Kasumi-1 (cell line): ENCODE results near the gene PCDHA1.
"Not testable (repeated sequence)": the region's sequence is repeated elsewhere in the genome, so short reads cannot be mapped to it uniquely, and the experiment has no call there.

ENCODE experiments used
- DNase-seq, 2 experiments: peaks; one replicate each; lab custom pipeline; 2025; lab: John Stamatoyannopoulos, UW

PCDHA1 gene

DNA sequence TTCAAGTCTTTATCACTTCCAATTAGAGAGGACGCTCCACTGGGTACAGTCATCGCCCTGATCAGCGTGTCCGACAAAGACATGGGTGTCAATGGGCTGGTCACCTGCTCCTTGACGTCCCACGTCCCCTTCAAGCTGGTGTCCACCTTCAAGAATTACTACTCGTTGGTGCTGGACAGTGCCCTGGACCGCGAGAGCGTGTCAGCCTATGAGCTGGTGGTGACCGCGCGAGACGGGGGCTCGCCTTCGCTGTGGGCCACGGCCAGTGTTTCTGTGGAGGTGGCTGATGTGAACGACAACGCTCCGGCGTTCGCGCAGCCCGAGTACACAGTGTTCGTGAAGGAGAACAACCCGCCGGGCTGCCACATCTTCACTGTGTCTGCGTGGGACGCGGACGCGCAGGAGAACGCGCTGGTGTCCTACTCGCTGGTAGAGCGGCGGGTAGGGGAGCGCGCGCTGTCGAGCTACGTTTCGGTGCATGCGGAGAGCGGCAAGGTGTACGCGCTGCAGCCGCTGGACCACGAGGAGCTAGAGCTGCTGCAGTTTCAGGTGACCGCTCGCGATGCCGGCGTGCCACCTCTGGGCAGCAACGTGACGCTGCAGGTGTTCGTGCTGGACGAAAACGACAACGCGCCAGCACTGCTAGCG lies 22.4 kb downstream of the PCDHA1 start:
- not testable (repeated sequence) for DNase-seq

DNA sequence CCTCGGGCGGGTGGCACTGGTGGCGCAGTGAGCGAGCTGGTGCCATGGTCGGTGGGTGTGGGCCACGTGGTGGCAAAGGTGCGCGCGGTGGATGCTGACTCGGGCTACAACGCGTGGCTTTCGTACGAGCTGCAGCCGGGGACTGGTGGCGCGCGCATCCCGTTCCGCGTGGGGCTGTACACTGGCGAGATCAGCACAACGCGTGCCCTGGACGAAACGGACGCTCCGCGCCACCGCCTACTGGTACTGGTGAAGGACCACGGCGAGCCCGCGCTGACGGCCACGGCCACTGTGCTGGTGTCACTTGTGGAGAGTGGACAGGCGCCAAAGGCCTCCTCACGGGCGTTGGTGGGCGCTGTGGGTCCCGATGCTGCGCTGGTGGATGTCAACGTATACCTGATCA lies 22.9 kb downstream of the PCDHA1 start:
- no peak for DNase-seq

DNA sequence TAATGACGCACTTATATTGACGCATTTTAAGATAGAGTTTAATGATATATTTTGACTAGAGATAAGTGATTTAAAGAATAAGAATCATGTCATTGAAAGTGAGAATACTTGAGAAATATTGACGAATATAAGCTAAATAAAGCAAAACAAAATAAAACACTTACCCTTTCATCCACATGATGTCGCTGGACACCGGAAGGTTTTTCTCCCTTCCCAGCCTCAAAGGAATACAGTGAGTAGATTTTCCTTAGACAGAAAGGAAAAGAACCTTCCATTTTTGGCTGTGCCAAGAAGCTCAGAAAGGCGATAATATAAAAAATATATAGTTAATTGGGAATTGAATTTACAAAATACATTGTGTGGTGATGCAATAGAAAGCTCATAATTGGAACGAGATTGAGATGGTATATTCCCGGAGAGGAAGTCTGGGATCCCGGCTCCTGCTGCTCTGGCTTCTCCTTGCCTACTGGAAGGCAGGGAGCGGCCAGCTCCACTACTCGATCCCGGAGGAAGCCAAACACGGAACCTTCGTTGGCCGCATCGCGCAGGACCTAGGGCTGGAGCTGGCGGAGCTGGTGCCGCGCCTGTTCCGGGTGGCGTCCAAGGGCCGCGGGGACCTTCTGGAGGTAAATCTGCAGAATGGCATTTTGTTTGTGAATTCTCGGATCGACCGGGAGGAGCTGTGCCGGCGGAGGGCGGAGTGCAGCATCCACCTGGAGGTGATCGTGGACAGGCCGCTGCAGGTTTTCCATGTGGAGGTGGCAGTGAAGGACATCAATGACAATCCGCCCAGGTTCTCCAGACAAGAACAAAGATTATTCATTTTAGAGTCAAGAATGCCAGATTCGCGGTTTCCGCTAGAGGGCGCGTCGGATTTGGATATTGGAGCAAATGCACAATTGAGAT lies 35.7 kb downstream of the PCDHA1 start, which contains the start of gene PCDHA5:
PCDHA5 (plus strand) TSS at position 239 of the 906 bp plus-strand sequence.
- DNase-seq, result no peak

DNA sequence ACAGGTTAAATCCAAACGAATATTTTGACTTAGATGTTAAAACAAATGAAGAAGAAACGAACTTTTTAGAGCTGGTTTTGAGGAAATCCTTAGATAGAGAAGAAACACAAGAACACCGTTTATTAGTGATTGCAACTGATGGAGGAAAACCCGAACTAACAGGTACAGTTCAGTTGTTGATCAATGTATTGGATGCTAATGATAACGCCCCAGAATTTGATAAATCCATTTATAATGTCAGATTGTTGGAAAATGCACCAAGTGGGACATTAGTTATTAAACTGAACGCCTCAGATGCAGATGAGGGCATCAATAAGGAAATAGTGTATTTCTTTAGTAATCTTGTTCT lies 36.3 kb downstream of the PCDHA1 start:
- DNase-seq, result no peak

DNA sequence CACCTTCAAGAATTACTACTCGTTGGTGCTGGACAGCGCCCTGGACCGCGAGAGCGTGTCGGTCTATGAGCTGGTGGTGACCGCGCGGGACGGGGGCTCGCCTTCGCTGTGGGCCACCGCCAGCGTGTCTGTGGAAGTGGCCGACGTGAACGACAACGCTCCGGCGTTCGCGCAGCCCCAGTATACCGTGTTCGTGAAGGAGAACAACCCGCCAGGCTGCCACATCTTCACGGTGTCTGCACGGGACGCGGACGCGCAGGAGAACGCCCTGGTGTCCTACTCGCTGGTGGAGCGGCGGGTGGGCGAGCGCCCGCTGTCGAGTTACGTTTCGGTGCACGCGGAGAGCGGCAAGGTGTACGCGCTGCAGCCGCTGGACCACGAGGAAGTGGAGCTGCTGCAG lies 37.0 kb downstream of the PCDHA1 start:
- DNase-seq, result not testable (repeated sequence)

DNA sequence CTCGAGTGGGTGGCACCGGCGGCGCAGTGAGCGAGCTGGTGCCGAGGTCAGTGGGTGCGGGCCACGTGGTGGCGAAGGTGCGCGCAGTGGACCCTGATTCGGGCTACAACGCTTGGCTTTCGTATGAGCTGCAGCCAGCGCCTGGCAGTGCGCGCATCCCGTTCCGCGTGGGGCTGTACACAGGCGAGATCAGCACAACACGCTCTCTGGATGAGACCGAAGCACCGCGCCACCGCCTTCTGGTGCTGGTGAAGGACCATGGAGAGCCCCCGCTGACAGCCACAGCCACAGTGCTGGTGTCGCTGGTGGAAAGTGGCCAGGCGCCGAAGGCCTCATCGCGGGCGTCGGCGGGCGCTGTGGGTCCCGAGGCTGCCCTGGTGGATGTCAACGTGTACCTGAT lies 37.5 kb downstream of the PCDHA1 start:
- DNase-seq, result no peak

DNA sequence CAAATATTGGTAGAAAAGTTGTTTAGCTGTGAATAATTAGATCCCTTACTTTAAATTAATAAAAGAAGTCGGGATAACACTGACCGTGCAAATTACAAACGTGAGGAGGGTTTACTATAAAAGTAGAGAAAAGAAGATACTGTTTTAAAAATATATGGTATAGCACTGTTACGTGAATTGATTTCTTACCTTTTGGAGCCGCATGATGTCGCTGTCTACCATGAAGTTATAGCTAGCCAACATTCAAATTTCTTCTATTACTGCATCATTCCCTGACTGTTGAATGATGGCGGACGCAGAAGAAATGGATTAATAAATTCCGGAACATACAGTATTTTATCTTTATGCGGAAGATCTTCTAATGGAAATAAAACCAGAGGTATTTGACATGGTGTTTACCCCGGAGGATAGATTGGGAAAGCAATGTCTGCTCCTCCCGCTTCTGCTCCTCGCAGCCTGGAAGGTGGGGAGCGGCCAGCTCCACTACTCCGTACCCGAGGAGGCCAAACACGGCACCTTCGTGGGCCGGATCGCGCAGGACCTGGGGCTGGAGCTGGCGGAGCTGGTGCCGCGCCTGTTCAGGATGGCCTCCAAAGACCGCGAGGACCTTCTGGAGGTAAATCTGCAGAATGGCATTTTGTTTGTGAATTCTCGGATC lies 41.9 kb downstream of the PCDHA1 start, which contains the start of gene PCDHA6:
PCDHA6 (plus strand) TSS at position 257 of the 658 bp plus-strand sequence; CDS start at position 389, 132 bp downstream.
- DNase-seq, result no peak

DNA sequence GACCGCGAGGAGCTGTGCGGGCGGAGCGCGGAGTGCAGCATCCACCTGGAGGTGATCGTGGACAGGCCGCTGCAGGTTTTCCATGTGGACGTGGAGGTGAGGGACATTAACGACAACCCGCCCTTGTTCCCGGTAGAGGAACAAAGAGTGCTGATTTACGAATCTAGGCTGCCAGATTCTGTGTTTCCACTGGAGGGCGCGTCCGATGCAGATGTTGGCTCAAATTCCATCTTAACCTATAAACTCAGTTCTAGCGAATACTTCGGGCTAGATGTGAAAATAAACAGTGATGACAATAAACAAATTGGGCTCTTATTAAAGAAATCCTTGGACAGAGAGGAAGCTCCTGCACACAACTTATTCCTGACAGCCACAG lies 42.4 kb downstream of the PCDHA1 start:
- no peak for DNase-seq

DNA sequence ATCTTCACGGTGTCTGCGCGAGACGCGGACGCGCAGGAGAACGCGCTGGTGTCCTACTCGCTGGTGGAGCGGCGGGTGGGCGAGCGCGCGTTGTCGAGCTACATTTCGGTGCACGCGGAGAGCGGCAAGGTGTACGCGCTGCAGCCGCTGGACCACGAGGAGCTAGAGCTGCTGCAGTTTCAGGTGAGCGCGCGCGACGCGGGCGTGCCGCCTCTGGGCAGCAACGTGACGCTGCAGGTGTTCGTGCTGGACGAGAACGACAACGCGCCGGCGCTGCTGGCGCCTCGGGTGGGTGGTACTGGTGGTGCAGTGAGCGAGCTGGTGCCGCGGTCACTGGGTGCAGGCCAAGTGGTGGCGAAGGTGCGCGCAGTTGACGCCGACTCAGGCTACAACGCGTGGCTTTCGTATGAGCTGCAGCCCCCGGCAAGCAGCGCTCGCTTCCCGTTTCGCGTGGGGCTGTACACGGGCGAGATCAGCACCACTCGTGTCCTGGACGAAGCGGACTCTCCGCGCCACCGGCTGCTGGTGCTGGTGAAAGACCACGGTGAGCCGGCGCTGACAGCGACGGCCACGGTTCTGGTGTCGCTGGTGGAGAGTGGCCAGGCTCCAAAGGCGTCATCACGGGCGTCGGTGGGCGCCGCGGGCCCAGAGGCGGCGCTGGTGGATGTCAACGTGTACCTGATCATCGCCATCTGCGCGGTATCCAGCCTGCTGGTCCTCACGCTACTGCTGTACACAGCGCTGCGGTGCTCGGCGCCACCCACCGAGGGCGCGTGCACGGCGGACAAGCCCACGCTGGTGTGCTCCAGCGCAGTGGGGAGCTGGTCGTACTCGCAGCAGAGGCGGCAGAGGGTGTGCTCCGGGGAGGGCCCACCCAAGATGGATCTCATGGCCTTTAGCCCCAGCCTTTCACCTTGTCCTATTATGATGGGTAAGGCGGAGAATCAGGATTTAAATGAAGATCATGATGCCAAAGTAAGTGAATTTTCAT lies 43.9 kb downstream of the PCDHA1 start:
- DNase-seq, result not testable (repeated sequence)

DNA sequence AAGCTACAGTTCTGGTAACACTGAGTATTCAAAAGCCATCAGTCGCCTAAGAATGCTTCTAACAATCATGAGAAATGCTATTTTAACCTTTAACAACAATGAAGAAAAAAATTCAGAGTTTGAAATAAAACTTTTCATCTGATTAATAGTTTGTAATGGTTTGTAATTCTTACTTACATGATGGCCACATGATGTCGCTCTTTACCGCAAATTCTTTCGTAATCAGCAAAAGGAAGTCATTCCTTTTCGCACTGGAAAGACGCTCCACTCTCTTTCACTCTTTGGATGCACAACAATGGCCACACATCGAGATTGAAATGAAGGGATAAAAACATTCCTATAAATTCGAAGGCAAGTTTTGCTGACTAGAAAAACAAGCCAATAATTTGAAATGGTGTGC lies 48.1 kb downstream of the PCDHA1 start, which contains the start of gene PCDHA7:
PCDHA7 (plus strand) TSS at position 277 of the 400 bp plus-strand sequence; CDS start at position 392, 115 bp downstream.
- DNase-seq, result no peak

DNA sequence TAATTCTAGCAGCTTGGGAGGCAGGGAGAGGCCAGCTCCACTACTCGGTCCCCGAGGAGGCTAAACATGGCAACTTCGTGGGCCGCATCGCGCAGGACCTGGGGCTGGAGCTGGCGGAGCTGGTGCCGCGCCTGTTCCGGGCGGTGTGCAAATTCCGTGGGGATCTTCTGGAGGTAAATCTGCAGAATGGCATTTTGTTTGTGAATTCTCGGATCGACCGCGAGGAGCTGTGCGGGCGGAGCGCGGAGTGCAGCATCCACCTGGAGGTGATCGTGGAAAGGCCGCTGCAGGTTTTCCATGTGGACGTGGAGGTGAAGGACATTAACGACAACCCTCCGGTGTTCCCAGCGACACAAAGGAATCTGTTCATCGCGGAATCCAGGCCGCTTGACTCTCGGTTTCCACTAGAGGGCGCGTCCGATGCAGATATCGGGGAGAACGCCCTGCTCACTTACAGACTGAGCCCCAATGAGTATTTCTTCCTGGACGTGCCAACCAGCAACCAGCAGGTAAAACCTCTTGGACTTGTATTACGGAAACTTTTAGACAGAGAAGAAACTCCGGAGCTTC lies 48.6 kb downstream of the PCDHA1 start:
- not testable (repeated sequence) for DNase-seq

DNA sequence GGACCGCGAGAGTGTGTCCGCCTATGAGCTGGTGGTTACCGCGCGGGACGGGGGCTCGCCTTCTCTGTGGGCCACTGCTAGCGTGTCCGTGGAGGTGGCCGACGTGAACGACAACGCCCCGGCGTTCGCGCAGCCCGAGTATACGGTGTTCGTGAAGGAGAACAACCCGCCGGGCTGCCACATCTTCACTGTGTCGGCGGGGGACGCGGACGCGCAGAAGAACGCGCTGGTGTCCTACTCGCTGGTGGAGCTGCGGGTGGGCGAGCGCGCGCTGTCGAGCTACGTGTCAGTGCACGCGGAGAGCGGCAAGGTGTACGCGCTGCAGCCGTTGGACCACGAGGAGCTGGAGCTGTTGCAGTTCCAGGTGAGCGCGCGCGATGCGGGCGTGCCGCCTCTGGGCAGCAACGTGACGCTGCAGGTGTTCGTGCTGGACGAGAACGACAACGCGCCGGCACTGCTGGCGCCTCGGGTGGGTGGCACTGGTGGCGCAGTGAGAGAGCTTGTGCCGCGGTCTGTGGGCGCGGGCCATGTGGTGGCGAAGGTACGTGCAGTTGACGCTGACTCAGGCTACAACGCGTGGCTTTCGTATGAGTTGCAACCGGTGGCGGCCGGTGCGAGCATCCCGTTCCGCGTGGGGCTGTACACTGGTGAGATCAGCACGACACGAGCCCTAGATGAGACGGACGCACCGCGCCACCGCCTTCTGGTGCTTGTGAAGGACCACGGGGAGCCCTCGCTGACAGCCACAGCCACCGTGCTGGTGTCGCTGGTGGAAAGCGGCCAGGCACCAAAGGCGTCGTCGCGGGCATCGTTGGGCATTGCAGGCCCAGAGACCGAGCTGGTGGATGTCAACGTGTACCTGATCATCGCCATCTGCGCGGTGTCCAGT lies 49.9 kb downstream of the PCDHA1 start:
- DNase-seq, result no peak

DNA sequence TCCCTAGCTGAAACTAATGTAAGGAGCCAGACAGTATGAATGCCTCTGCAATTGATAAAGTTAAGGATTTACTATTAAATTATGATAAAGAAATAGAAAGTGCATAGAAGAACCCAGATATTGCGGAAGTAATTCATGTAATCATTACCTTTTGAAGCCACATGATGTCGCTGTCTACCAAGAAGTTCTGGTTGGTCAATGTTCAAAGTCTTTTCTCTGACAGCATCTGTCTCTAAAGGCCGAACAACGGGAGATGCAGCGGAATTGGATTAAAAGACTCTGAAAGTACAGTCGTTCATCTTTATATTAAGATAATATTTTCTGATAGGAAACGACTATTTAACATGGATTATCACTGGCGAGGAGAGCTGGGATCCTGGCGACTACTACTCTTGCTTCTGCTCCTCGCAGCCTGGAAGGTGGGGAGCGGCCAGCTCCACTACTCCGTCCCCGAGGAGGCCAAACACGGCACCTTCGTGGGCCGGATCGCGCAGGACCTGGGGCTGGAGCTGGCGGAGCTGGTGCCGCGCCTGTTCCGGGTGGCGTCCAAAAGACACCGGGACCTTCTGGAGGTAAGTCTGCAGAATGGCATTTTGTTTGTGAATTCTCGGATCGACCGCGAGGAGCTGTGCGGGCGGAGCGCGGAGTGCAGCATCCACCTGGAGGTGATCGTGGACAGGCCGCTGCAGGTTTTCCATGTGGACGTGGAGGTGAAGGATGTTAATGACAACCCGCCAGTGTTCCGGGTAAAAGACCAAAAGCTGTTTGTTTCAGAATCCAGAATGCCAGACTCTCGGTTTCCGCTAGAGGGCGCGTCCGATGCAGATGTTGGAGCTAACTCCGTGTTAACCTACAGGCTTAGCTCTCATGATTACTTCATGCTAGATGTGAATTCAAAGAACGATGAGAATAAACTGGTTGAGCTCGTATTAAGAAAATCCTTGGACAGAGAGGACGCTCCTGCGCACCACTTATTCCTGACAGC lies 55.3 kb downstream of the PCDHA1 start, which contains the start of gene PCDHA8:
PCDHA8 (plus strand) TSS at position 210 of the 985 bp plus-strand sequence; CDS start at position 345, 135 bp downstream.
- DNase-seq, result peak; percentile 25 to 30

DNA sequence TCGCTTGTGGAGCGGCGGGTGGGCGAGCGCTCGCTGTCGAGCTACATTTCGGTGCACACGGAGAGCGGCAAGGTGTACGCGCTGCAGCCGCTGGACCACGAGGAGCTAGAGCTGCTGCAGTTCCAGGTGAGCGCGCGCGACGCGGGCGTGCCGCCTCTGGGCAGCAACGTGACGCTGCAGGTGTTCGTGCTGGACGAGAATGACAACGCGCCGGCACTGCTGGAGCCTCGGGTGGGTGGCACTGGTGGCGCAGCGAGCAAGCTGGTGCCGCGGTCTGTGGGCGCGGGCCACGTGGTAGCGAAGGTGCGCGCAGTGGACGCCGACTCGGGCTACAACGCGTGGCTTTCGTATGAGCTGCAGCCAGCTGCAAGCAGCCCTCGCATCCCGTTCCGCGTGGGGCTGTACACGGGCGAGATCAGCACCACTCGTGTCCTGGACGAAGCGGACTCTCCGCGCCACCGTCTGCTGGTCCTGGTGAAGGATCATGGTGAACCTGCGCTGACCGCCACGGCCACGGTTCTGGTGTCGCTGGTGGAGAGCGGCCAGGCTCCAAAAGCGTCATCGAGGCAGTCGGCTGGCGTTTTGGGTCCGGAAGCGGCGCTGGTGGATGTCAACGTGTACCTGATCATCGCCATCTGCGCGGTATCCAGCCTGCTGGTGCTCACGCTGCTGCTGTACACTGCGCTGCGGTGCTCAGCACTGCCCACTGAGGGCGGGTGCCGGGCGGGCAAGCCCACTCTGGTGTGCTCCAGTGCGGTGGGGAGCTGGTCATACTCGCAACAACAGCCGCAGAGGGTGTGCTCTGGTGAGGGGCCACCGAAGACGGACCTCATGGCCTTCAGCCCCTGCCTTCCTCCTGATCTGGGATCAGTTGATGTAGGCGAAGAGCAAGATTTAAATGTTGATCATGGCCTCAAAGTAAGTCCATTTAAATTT lies 57.1 kb downstream of the PCDHA1 start:
- no peak for DNase-seq

DNA sequence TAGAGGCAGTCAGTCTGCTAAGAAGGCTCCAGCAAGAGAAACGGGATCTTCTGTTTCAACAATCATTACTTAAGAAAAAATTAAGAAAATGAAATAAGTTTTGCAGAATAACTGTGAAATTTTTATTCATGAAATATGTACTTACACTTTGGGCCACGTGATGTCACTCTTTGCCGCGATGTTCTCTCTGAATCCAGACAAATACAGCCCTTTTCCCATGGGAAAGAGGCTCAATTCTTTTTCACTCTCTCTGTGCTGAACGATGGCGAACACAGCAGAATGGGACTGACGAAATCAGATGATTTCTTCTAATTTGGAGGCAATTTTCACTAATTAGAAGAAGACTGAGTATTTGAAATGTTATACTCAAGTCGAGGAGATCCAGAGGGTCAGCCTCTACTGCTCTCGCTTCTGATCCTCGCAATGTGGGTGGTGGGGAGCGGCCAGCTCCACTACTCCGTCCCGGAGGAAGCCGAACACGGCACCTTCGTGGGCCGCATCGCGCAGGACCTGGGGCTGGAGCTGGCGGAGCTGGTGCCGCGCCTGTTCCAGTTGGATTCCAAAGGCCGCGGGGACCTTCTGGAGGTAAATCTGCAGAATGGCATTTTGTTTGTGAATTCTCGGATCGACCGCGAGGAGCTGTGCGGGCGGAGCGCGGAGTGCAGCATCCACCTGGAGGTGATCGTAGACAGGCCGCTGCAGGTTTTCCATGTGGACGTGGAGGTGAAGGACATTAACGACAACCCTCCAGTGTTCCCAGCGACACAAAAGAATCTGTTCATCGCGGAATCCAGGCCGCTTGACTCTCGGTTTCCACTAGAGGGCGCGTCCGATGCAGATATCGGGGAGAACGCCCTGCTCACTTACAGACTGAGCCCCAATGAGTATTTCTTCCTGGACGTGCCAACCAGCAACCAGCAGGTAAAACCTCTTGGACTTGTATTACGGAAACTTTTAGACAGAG lies 62.5 kb downstream of the PCDHA1 start, which contains the start of gene PCDHA9:
PCDHA9 (plus strand) TSS at position 244 of the 964 bp plus-strand sequence; CDS start at position 358, 114 bp downstream.
- DNase-seq, result not testable (repeated sequence)
